ENCODE data around the gene CPA1. TPM values are rescaled to one million over a fixed set of nuclear protein-coding genes. Genes with fewer than 3 reads are reported as not detected.

Gene CPA1
- total and polyA plus RNA-seq, 10 of the 15 experiments (the other 5 are each of a cell fraction or from before 2014, with no cell fraction given): 8.0 TPM; not detected in 9

DNA sequence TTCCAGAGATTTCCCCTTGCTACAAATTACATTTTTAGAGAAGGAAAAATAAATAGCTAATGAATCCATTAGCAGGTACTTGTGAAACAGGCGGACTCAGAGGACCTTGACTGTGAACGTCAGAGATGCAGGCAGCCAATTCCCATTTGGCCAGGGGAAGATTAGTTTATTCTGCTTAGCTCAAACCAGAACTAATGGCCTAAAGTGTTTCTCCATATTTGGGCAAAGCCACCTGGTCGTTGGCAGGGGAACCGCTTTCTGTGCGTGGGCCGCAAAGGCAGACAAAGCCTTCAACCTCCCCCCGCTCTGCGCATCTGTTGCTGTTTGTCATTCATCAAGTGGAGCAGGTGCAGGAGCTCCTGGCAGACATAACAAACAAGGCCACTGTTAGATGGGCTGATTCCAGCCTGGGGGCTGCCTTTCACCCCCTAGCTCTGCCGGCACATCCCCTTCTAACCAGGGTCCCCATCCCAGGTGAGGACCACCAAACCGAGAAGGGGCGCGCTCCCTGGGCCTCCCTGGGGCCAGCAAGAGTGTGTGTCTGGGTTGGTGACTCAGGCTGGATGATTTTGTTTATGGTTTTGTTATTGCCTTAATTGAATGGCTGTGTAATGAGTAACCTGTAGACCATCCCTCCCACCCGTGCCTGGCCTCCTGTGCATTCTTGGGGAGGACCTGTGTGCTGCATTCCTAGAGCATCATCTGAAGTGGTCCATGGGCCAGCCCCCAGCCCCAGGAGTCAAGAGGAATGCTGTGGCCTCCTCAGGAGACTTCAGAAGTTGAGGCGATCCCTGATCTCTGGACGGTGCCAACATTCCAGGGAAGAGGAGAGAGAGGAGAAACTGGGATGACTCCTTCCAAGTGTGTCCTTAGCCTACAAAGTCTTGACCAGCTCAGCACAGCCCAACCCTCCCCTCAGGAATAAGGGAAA lies 14.5 kb upstream of the CPA1 start (continued):
- TF ChIP-seq, protein P1, sequence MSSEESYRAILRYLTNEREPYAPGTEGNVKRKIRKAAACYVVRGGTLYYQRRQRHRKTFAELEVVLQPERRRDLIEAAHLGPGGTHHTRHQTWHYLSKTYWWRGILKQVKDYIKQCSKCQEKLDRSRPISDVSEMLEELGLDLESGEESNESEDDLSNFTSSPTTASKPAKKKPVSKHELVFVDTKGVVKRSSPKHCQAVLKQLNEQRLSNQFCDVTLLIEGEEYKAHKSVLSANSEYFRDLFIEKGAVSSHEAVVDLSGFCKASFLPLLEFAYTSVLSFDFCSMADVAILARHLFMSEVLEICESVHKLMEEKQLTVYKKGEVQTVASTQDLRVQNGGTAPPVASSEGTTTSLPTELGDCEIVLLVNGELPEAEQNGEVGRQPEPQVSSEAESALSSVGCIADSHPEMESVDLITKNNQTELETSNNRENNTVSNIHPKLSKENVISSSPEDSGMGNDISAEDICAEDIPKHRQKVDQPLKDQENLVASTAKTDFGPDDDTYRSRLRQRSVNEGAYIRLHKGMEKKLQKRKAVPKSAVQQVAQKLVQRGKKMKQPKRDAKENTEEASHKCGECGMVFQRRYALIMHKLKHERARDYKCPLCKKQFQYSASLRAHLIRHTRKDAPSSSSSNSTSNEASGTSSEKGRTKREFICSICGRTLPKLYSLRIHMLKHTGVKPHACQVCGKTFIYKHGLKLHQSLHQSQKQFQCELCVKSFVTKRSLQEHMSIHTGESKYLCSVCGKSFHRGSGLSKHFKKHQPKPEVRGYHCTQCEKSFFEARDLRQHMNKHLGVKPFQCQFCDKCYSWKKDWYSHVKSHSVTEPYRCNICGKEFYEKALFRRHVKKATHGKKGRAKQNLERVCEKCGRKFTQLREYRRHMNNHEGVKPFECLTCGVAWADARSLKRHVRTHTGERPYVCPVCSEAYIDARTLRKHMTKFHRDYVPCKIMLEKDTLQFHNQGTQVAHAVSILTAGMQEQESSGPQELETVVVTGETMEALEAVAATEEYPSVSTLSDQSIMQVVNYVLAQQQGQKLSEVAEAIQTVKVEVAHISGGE (CRISPR knock-in tag; IDR thresholded peaks at IDR 0.05): no peak
- TF ChIP-seq JUND (IDR thresholded peaks at IDR 0.05; ENCODE audit: low read depth, low read length) (no peak), ETV6 (conservative IDR thresholded peaks at IDR 0.05 in 1 of 2, IDR thresholded peaks at IDR 0.05 in 1 of 2; ENCODE audit: borderline replicate concordance in 1 of 2, low read depth in 1 of 2) (no peak), MEF2A (IDR thresholded peaks at IDR 0.05; ENCODE audit: insufficient read depth, low read depth, low read length) (no peak), RB1 (IDR thresholded peaks at IDR 0.05; ENCODE audit: borderline replicate concordance) (no peak), RAD21 (IDR thresholded peaks at IDR 0.05; ENCODE audit: insufficient read depth, low read depth, low read length) (no peak), HCFC1 (IDR thresholded peaks at IDR 0.05; ENCODE audit: low read length) (no peak), CHD1 (IDR thresholded peaks at IDR 0.05; ENCODE audit: low read depth, low read length) (no peak), ZZZ3 (IDR thresholded peaks at IDR 0.05; ENCODE audit: control insufficient read depth, insufficient read length, low read depth) (no peak), ZNF274 (IDR thresholded peaks at IDR 0.05; ENCODE audit: insufficient read depth, insufficient read length) (no peak), ZNF622 (IDR thresholded peaks at IDR 0.05) (no peak), HDAC2 (IDR thresholded peaks at IDR 0.05) (no peak), BMI1 (IDR thresholded peaks at IDR 0.05; ENCODE audit: borderline replicate concordance) (peak; percentile 44; the same call in 1 of the 2 replicates), SMAD5 (IDR thresholded peaks at IDR 0.05; ENCODE audit: low read depth) (peak; percentile 55; the same call in 1 of the 2 replicates), KAT2A (conservative IDR thresholded peaks at IDR 0.05; ENCODE audit: control insufficient read depth, low read depth, low read length) (no peak), GATAD2B (conservative IDR thresholded peaks at IDR 0.05; ENCODE audit: low read depth) (no peak), MEF2B (IDR thresholded peaks at IDR 0.05; ENCODE audit: partially characterized antibody, poor library complexity, severe bottlenecking) (peak; percentile 40), TCF12 (IDR thresholded peaks at IDR 0.05; ENCODE audit: low read depth, low read length) (peak; percentile 97), IKZF2 (IDR thresholded peaks at IDR 0.05) (0 out of 4 replicates have a peak, but pooled peaks of 1 of the 2 experiments have one; percentile 41), RBBP5 (conservative IDR thresholded peaks at IDR 0.05) (no peak), ZBED1 (IDR thresholded peaks at IDR 0.05; ENCODE audit: borderline replicate concordance) (0 out of 2 replicates have a peak, but pooled peaks have one; percentile 20), EED (IDR thresholded peaks at IDR 0.05; ENCODE audit: low read depth) (0 out of 2 replicates have a peak, but pooled peaks have one; percentile 27)
- TF ChIP-seq, protein P2, sequence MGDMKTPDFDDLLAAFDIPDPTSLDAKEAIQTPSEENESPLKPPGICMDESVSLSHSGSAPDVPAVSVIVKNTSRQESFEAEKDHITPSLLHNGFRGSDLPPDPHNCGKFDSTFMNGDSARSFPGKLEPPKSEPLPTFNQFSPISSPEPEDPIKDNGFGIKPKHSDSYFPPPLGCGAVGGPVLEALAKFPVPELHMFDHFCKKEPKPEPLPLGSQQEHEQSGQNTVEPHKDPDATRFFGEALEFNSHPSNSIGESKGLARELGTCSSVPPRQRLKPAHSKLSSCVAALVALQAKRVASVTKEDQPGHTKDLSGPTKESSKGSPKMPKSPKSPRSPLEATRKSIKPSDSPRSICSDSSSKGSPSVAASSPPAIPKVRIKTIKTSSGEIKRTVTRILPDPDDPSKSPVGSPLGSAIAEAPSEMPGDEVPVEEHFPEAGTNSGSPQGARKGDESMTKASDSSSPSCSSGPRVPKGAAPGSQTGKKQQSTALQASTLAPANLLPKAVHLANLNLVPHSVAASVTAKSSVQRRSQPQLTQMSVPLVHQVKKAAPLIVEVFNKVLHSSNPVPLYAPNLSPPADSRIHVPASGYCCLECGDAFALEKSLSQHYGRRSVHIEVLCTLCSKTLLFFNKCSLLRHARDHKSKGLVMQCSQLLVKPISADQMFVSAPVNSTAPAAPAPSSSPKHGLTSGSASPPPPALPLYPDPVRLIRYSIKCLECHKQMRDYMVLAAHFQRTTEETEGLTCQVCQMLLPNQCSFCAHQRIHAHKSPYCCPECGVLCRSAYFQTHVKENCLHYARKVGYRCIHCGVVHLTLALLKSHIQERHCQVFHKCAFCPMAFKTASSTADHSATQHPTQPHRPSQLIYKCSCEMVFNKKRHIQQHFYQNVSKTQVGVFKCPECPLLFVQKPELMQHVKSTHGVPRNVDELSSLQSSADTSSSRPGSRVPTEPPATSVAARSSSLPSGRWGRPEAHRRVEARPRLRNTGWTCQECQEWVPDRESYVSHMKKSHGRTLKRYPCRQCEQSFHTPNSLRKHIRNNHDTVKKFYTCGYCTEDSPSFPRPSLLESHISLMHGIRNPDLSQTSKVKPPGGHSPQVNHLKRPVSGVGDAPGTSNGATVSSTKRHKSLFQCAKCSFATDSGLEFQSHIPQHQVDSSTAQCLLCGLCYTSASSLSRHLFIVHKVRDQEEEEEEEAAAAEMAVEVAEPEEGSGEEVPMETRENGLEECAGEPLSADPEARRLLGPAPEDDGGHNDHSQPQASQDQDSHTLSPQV (IDR thresholded peaks at IDR 0.05): no peak
- TF ChIP-seq, protein P3, sequence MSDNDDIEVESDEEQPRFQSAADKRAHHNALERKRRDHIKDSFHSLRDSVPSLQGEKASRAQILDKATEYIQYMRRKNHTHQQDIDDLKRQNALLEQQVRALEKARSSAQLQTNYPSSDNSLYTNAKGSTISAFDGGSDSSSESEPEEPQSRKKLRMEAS (IDR thresholded peaks at IDR 0.05; ENCODE audit: low read depth, low read length): no peak
